A673 (cell line): ENCODE data around the gene SIDT2. TPM values are rescaled to one million over a fixed set of nuclear protein-coding genes. Genes with fewer than 3 reads are reported as not detected.

Experiments used
- BruUV-seq: library from RNA; stranded (reverse); fragments of 400-500 nt; replicated peaks from 2 replicates; lab custom pipeline; 2021; lab: Mats Ljungman, UMichigan
- CTCF ChIA-PET: fragments of 300-600 bp; sonication (Branson Sonifier 250); formaldehyde crosslinking; loops from one replicate; lab custom pipeline; 2022; ENCODE audit warnings: antibody characterized with exemption; lab: Charles Lee
- POLR2A ChIA-PET: fragments of 300-600 bp; sonication (Branson Sonifier 250); formaldehyde crosslinking; loops from one replicate; lab custom pipeline; 2022; ENCODE audit warnings: antibody characterized with exemption; ENCODE audit not compliant: low non-redundant PET; lab: Charles Lee
- DNase-seq: peaks from one replicate; pipeline ENCODE4 v3.0.0-alpha.2; 2015; ENCODE audit warnings: low spot score
- H3K27ac ChIP-seq: fragments of 200-600 bp; sonication (generic); 2 replicates; pipeline ENCODE4 v1.5.1; 2016; ENCODE audit warnings: mixed run types, low read depth, mild to moderate bottlenecking, mixed read lengths, antibody characterized with exemption, low read length; ENCODE audit not compliant: poor library complexity, severe bottlenecking
- H3K27me3 ChIP-seq: fragments of 200-600 bp; sonication (generic); replicated peaks from 2 replicates; pipeline ENCODE4 v1.6.1; 2017; ENCODE audit warnings: mixed run types, low read depth, mild to moderate bottlenecking, mixed read lengths, antibody characterized with exemption, low read length; ENCODE audit not compliant: insufficient read depth, poor library complexity
- H3K36me3 ChIP-seq: fragments of 200-600 bp; sonication (generic); 2 replicates; pipeline ENCODE4 v1.6.1; 2016; ENCODE audit warnings: mixed run types, mild to moderate bottlenecking, mixed read lengths, antibody characterized with exemption, low read length; ENCODE audit not compliant: insufficient read depth, poor library complexity, severe bottlenecking
- H3K4me1 ChIP-seq: fragments of 200-600 bp; sonication (generic); 2 replicates; pipeline ENCODE4 v1.6.1; 2017; ENCODE audit warnings: mixed run types, mild to moderate bottlenecking, mixed read lengths, antibody characterized with exemption, low read length; ENCODE audit not compliant: insufficient read depth, poor library complexity, severe bottlenecking
- H3K4me3 ChIP-seq: fragments of 200-600 bp; sonication (generic); 2 replicates; pipeline ENCODE4 v1.5.1; 2016; ENCODE audit warnings: low read depth, mixed run types, mild to moderate bottlenecking, mixed read lengths, low read length; ENCODE audit not compliant: poor library complexity, severe bottlenecking
- H3K9me3 ChIP-seq: fragments of 200-600 bp; sonication (generic); 2 replicates; pipeline ENCODE4 v1.6.1; 2016; ENCODE audit warnings: mixed run types, low read depth, mild to moderate bottlenecking, mixed read lengths, antibody characterized with exemption, low read length; ENCODE audit not compliant: poor library complexity, severe bottlenecking
- CTCF ChIP-seq: fragments of 300-800, 200-600 bp; sonication (generic); conservative IDR thresholded peaks from 2 replicates; pipeline ENCODE4 v1.5.1; 2017; ENCODE audit warnings: low read depth, mild to moderate bottlenecking, antibody characterized with exemption, low read length, moderate library complexity, mixed read lengths
- EZH2 ChIP-seq: fragments of 200-600 bp; sonication (generic); IDR thresholded peaks from 2 replicates; pipeline ENCODE4 v1.6.1; 2017; ENCODE audit warnings: borderline replicate concordance, low read depth, mild to moderate bottlenecking, mixed read lengths, antibody characterized with exemption, low read length; ENCODE audit not compliant: poor library complexity, severe bottlenecking
- intact Hi-C: fragments of 100-400 bp; cut with micrococcal nuclease; formaldehyde crosslinking; loops from one replicate; pipeline ENCODE4 v1.10.0; 2022; ENCODE audit not compliant: unreplicated experiment
- total RNA-seq: library from RNA; stranded (reverse); gene quantifications from 2 replicates; pipeline ENCODE4 v1.2.3, GENCODE V29; 2021

SIDT2 gene
- total RNA-seq, 1 experiment from 2014 or later = 33.5 TPM

DNA sequence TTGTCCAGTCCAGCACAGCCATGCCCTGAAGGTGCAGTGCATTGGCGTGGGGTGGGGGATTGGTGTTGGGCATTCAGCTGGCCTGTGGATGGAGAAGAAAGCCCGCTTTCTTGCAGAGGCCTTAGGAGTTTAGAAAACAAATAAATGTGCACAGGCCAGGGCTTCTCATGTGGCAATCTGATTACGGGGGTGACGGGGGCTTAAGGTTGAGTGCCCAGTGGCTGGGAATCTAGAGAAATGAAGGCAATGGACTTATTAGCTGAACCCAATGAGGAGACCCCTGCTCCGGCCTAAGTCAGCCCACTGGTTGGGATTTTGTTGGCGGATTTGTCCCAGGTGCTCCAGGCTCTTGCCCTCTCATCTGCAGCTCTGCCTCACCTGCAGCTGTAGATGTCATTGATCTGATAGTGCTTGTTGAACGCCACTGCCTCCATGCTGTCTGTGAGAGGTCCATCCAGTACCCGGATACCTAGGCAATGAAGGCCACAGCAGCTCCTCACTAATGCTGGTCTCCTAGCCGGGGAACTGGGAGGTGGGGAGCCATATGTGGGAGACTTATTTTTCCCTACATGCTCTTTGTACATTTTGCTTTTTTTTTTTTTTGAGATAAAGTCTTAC, 47.1 kb downstream of the SIDT2 start:
- H3K27me3 ChIP-seq = no peaks in the 10 kb centered on the region
- POLR2A ChIA-PET = interaction anchor here (0.7 kb wide), 1 partner anchor 31 kb away, joined by 8 read pairs; no protein-coding TSS in a partner anchor
- H3K4me1 ChIP-seq = peaks cover 22% of the 10 kb centered on the region
- H3K4me3 ChIP-seq = no peak overlapping the region
- peaks cover 3% of the 10 kb centered on the region for H3K36me3 ChIP-seq
- CTCF ChIA-PET = interaction anchor here (0.6 to 1.6 kb wide), 6 partner anchors 7 to 703 kb away, joined by 3 to 9 read pairs (median 5); partner anchors contain the start of genes APOA5 and SIDT2
- H3K9me3 ChIP-seq = no peaks in the 10 kb centered on the region
- BruUV-seq = no TSS peak
- no peak for DNase-seq
- H3K27ac ChIP-seq = no peak overlapping the region
- TF ChIP-seq CTCF = no peak
- intact Hi-C loops = loop anchor here (1.0 to 5.0 kb wide), 5 partner anchors 44 to 493 kb away; partner anchors contain the start of gene APOA5

- H3K4me1 ChIP-seq = peaks cover 20% of the 10 kb centered on the region
- H3K4me3 ChIP-seq = no peak overlapping the region
- BruUV-seq = no TSS peak
- DNase-seq = peak; percentile 90
- H3K9me3 ChIP-seq = no peaks in the 10 kb centered on the region
- H3K27me3 ChIP-seq = no peaks in the 10 kb centered on the region
- intact Hi-C loops = loop anchor here (1.0 to 5.0 kb wide), 5 partner anchors 45 to 494 kb away; partner anchors contain the start of gene APOA5
- H3K36me3 ChIP-seq = peaks cover 3% of the 10 kb centered on the region
- POLR2A ChIA-PET = no interaction called here
- CTCF ChIA-PET = interaction anchor here (0.6 to 1.6 kb wide), 11 partner anchors 8 to 705 kb away, joined by 3 to 9 read pairs (median 4); partner anchors contain the start of genes APOA5 and SIDT2
- TF ChIP-seq CTCF = peak; percentile 91
- no peak for TF ChIP-seq EZH2
- no peak overlapping the region for H3K27ac ChIP-seq
These were observed 48.1 kb downstream of the SIDT2 start for GRCh38 chr11:117226388-117227385.

DNA sequence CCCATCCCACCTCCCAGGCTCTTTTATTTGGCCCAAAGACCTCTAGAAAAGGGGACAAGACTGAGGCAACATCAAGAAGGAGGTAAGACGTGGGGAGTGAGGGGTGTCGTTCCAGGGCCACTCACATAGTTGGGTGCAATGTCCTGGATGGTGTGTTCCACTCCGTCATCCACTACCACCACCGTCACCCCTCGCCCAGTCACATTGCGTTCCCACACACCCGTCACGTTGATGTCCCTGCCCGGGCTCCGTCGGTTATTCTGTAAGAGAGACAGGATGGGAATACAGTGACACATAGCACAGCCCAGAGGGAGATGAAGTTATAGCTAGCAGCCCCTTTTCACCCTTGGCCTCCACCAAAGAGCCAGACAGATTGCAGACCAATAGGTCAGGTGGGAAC, 49.5 kb downstream of the SIDT2 start:
- Histone ChIP-seq H3K27ac (no peak overlapping the region), H3K9me3 (no peaks in the 10 kb centered on the region), H3K27me3 (no peaks in the 10 kb centered on the region), H3K4me1 (peaks cover 11% of the 10 kb centered on the region), H3K36me3 (peaks cover 3% of the 10 kb centered on the region), H3K4me3 (no peak overlapping the region)
- ChIA-PET POLR2A (no interaction called here), CTCF (no interaction called here)
- intact Hi-C loops = loop anchor here (5.0 kb wide), 2 partner anchors 351 to 496 kb away; no protein-coding TSS in a partner anchor
- TF ChIP-seq EZH2 (no peak), CTCF (no peak)
- no peak for DNase-seq
- no TSS peak for BruUV-seq
